ENCODE results near the gene VTI1B. TPM values are rescaled to one million over a fixed set of nuclear protein-coding genes. Genes with fewer than 3 reads are reported as not detected.

VTI1B gene
- polyA plus RNA-seq, 2 of the 4 experiments (the other 2 are of a cell fraction): 77.5 to 102 TPM

DNA sequence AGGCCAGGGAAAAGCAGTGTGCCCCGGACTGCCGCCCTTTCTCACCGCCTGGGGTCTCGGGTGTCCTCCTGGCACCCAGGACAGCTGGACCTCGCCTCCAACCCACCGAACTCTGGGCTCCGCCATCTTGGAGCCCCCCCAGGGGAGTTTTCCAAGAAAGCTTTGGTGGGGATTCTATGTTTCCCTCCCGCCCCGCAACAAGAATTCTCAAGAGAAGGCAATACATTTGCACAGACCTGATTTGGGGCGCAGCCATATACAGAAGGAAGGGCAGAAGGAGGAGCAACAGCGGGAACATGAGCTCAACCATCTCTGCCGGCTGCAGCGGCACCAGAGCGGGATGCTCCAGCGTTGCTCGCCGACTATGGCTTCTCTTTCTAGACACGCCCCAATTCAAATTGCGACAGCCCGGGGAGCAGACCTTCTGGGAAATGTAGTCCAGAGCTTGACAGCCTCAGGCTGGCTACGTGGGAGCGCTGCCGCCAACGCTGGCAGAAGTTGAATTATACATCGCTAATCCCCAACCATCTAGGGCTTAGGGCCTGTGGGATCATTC lies 21.0 kb upstream of the VTI1B start, which contains the start of gene RDH11:
Gene RDH11 (minus strand): TSS at position 371 of the 556 bp plus-strand sequence. CDS start 61 bp downstream, at position 310.
- DNase-seq (ENCODE audit: low read depth in 1 of 2, low spot score in 1 of 2) (peak; percentile 89 to 94), ATAC-seq (peak; percentile 98 to 99), FAIRE-seq (no peak)
- Histone ChIP-seq H3K4me3 (peak within 1 kb of the TSS; percentile 96), H3K27ac (peak within 1 kb of the TSS; percentile 89 to 93), H3K4me2 (peak within 1 kb of the TSS; percentile 68), H3K4me1 (peaks cover 21% of the 10 kb centered on the region), H3K9me3 (no peaks in the 10 kb centered on the region)
- TF ChIP-seq, protein P1, sequence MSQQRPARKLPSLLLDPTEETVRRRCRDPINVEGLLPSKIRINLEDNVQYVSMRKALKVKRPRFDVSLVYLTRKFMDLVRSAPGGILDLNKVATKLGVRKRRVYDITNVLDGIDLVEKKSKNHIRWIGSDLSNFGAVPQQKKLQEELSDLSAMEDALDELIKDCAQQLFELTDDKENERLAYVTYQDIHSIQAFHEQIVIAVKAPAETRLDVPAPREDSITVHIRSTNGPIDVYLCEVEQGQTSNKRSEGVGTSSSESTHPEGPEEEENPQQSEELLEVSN (IDR thresholded peaks at IDR 0.05; ENCODE audit: borderline replicate concordance, low read depth): no peak; the same call in 1 of the 2 replicates
- TF ChIP-seq ESRRA (IDR thresholded peaks at IDR 0.05; ENCODE audit: borderline replicate concordance, low read length): no peak
- TF ChIP-seq HDAC2 (IDR thresholded peaks at IDR 0.05): no peak
- TF ChIP-seq, protein P2, sequence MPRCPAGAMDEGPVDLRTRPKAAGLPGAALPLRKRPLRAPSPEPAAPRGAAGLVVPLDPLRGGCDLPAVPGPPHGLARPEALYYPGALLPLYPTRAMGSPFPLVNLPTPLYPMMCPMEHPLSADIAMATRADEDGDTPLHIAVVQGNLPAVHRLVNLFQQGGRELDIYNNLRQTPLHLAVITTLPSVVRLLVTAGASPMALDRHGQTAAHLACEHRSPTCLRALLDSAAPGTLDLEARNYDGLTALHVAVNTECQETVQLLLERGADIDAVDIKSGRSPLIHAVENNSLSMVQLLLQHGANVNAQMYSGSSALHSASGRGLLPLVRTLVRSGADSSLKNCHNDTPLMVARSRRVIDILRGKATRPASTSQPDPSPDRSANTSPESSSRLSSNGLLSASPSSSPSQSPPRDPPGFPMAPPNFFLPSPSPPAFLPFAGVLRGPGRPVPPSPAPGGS (IDR thresholded peaks at IDR 0.05): peak; percentile 79; the same call in 2 of the 3 replicates
- TF ChIP-seq, protein P3, sequence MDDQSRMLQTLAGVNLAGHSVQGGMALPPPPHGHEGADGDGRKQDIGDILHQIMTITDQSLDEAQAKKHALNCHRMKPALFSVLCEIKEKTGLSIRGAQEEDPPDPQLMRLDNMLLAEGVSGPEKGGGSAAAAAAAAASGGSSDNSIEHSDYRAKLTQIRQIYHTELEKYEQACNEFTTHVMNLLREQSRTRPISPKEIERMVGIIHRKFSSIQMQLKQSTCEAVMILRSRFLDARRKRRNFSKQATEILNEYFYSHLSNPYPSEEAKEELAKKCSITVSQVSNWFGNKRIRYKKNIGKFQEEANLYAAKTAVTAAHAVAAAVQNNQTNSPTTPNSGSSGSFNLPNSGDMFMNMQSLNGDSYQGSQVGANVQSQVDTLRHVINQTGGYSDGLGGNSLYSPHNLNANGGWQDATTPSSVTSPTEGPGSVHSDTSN (IDR thresholded peaks at IDR 0.05): no peak
- TF ChIP-seq JUN (IDR thresholded peaks at IDR 0.05): peak; percentile 71 to 81
- no peak for TF ChIP-seq CHD2 (IDR thresholded peaks at IDR 0.05; ENCODE audit: low read length, partially characterized antibody)
- TF ChIP-seq EP300 (IDR thresholded peaks at IDR 0.05): no peak
- no peak for TF ChIP-seq TFCP2L1 (CRISPR knock-in tag; IDR thresholded peaks at IDR 0.05)
- TF ChIP-seq HMGXB4 (CRISPR knock-in tag; IDR thresholded peaks at IDR 0.05; ENCODE audit: borderline replicate concordance): no peak
- TF ChIP-seq MAZ (IDR thresholded peaks at IDR 0.05; ENCODE audit: borderline replicate concordance, low read depth, low read length): peak; percentile 71; the same call in 1 of the 2 replicates
- peak; percentile 94 for TF ChIP-seq POLR2A (IDR thresholded peaks at IDR 0.05; ENCODE audit: low read length)
- no peak for TF ChIP-seq BHLHE40 (IDR thresholded peaks at IDR 0.05; ENCODE audit: low read depth, low read length)
- no peak for TF ChIP-seq RFX5 (IDR thresholded peaks at IDR 0.05)
- TF ChIP-seq FOXS1 (CRISPR knock-in tag; IDR thresholded peaks at IDR 0.05): no peak
- peak; percentile 88 to 97 for TF ChIP-seq CEBPB (IDR thresholded peaks at IDR 0.05)
- TF ChIP-seq PHF8 (IDR thresholded peaks at IDR 0.05; ENCODE audit: borderline replicate concordance, low read depth): peak; percentile 88
- TF ChIP-seq MAFK (IDR thresholded peaks at IDR 0.05; ENCODE audit: partially characterized antibody): no peak
- TF ChIP-seq HOXA7 (CRISPR knock-in tag; IDR thresholded peaks at IDR 0.05): no peak
- TF ChIP-seq NPAS2 (CRISPR knock-in tag; IDR thresholded peaks at IDR 0.05; ENCODE audit: borderline replicate concordance): no peak
- no peak for TF ChIP-seq HEYL (CRISPR knock-in tag; IDR thresholded peaks at IDR 0.05)
- TF ChIP-seq, protein P4, sequence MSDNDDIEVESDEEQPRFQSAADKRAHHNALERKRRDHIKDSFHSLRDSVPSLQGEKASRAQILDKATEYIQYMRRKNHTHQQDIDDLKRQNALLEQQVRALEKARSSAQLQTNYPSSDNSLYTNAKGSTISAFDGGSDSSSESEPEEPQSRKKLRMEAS (IDR thresholded peaks at IDR 0.05): peak; percentile 43; the same call in 1 of the 2 replicates
- no peak for TF ChIP-seq SMC3 (IDR thresholded peaks at IDR 0.05)
- no peak for TF ChIP-seq FOSL2 (IDR thresholded peaks at IDR 0.05)
- TF ChIP-seq FOSL2 (CRISPR knock-in tag; IDR thresholded peaks at IDR 0.05): no peak
- no peak for TF ChIP-seq HES2 (IDR thresholded peaks at IDR 0.05)
- 0 out of 2 replicates have a peak, but pooled peaks have one; percentile 31 for TF ChIP-seq KDM5A (IDR thresholded peaks at IDR 0.05)
- TF ChIP-seq CBX2 (IDR thresholded peaks at IDR 0.05; ENCODE audit: borderline replicate concordance, low read depth): no peak
- POLR2A ChIA-PET: interaction anchor here (0.5 to 2.3 kb wide), 19 partner anchors 9 to 1098 kb away, joined by 3 to 22 read pairs (median 4); partner anchors contain the start of genes ATP6V1D, EIF2S1, PIGH and PLEK2
- CTCF ChIA-PET: interaction anchor here (1.0 to 3.1 kb wide), 3 partner anchors 8 to 111 kb away, joined by 3 to 26 read pairs (median 12); partner anchors contain the start of gene VTI1B
- WGBS (ENCODE audit: missing lambda C conversion rate): 0% methylated on average over 25 of the region's 25 CpGs

All from A549 (cell line).